ENCODE measurements around the gene KIAA1217. TPM values are rescaled to one million over a fixed set of nuclear protein-coding genes. Genes with fewer than 3 reads are reported as not detected.

KIAA1217 gene
- polyA plus RNA-seq, 3 donors, result not detected

- WGBS (ENCODE audit: insufficient coverage), result no CpG with 5 or more reads among the region's 2 CpGs
- intact Hi-C loops (cut with micrococcal nuclease), result no loop called here
Measured at GRCh38 chr10:24251547-24251946, 42.6 kb downstream of the KIAA1217 start.

GRCh38 chr10:24254180-24254579 lies 45.2 kb downstream of the KIAA1217 start:
- Histone ChIP-seq H3K9me3 (replicated peaks in 1 of 2; ENCODE audit: control insufficient read depth in 1 of 2, insufficient read depth in 1 of 2, low read length in 2 of 2) (no peaks in the 10 kb centered on the region), H3K4me2 (replicated peaks; ENCODE audit: extremely low read depth, low read length, poor library complexity, severe bottlenecking) (no peak overlapping the region), H3K36me3 (replicated peaks in 1 of 2; ENCODE audit: control insufficient read depth in 1 of 2, insufficient read depth in 2 of 2, low read length in 2 of 2) (no peaks in the 10 kb centered on the region), H3K27ac (ENCODE audit: low read depth in 1 of 2, low read length in 2 of 2) (no peak overlapping the region), H4K20me1 (ENCODE audit: insufficient read depth, low read length) (no peaks in the 10 kb centered on the region), H3K4me1 (ENCODE audit: control insufficient read depth in 1 of 2, insufficient read depth in 2 of 2, low read length in 2 of 2) (no peaks in the 10 kb centered on the region), H3K79me2 (ENCODE audit: insufficient read depth, low read length) (no peaks in the 10 kb centered on the region), H3K9ac (ENCODE audit: insufficient read depth, low read length, poor library complexity, severe bottlenecking) (no peak overlapping the region), H2AFZ (ENCODE audit: insufficient read depth, low read depth, low read length, poor library complexity, severe bottlenecking) (no peak overlapping the region), H3K27me3 (ENCODE audit: control insufficient read depth in 2 of 2, insufficient read depth in 2 of 2, low read length in 2 of 2) (no peaks in the 10 kb centered on the region), H3K4me3 (replicated peaks in 1 of 3; ENCODE audit: low read depth in 2 of 3, low read length in 3 of 3) (no peak overlapping the region)
- Mint-ChIP-seq H3K9me3 (peaks cover 0 to 11% (median 0%) of the 10 kb centered on the region in 7 donors), H3K4me3 (no peak overlapping the region), H3K36me3 (no peaks in the 10 kb centered on the region), H3K4me1 (no peaks in the 10 kb centered on the region), H3K27me3 (ENCODE audit: low read depth in 3 of 3) (peaks cover 0 to 3% (median 2%) of the 10 kb centered on the region in 3 donors), H3K27ac (no peak overlapping the region)
- DNase-seq, result no peak
- TF ChIP-seq CTCF (IDR thresholded peaks at IDR 0.05), result no peak
- 33% methylated on average over 1 of the region's 3 CpGs for WGBS (ENCODE audit: insufficient coverage)
- intact Hi-C loops (cut with micrococcal nuclease), result no loop called here

More at GRCh38 chr10:24251547-24251946, 42.6 kb downstream of the KIAA1217 start:
- Histone ChIP-seq H3K27me3 (ENCODE audit: control insufficient read depth in 2 of 2, insufficient read depth in 2 of 2, low read length in 2 of 2) (no peaks in the 10 kb centered on the region), H3K36me3 (replicated peaks in 1 of 2; ENCODE audit: control insufficient read depth in 1 of 2, insufficient read depth in 2 of 2, low read length in 2 of 2) (no peaks in the 10 kb centered on the region), H3K4me1 (ENCODE audit: control insufficient read depth in 1 of 2, insufficient read depth in 2 of 2, low read length in 2 of 2) (no peaks in the 10 kb centered on the region), H2AFZ (ENCODE audit: insufficient read depth, low read depth, low read length, poor library complexity, severe bottlenecking) (no peak overlapping the region), H4K20me1 (ENCODE audit: insufficient read depth, low read length) (no peaks in the 10 kb centered on the region), H3K9me3 (replicated peaks in 1 of 2; ENCODE audit: control insufficient read depth in 1 of 2, insufficient read depth in 1 of 2, low read length in 2 of 2) (no peaks in the 10 kb centered on the region), H3K27ac (ENCODE audit: low read depth in 1 of 2, low read length in 2 of 2) (no peak overlapping the region), H3K9ac (ENCODE audit: insufficient read depth, low read length, poor library complexity, severe bottlenecking) (no peak overlapping the region), H3K4me3 (replicated peaks in 1 of 3; ENCODE audit: low read depth in 2 of 3, low read length in 3 of 3) (no peak overlapping the region), H3K4me2 (replicated peaks; ENCODE audit: extremely low read depth, low read length, poor library complexity, severe bottlenecking) (no peak overlapping the region), H3K79me2 (ENCODE audit: insufficient read depth, low read length) (no peaks in the 10 kb centered on the region)
- no peak overlapping the region for H3K27ac Mint-ChIP-seq
- H3K4me3 Mint-ChIP-seq, result no peak overlapping the region
- no peak for DNase-seq
- no peaks in the 10 kb centered on the region for H3K36me3 Mint-ChIP-seq
- no peaks in the 10 kb centered on the region for H3K4me1 Mint-ChIP-seq
- peaks cover 0 to 5% (median 0%) of the 10 kb centered on the region in 7 donors for H3K9me3 Mint-ChIP-seq
- no peak for TF ChIP-seq CTCF (IDR thresholded peaks at IDR 0.05)
- peaks cover 0 to 3% (median 2%) of the 10 kb centered on the region in 3 donors for H3K27me3 Mint-ChIP-seq (ENCODE audit: low read depth in 3 of 3)
